ENCODE results near the gene PLCB2.

The PLCB2 gene

GRCh38 chr15:40323239-40323952 lies 15.7 kb upstream of the PLCB2 start, which contains the start of gene INAFM2:
TSS of gene INAFM2 (plus strand) at chr15:40323692. CDS start at chr15:40324056, 364 bp downstream.
- Mint-ChIP-seq H3K36me3 (ENCODE audit: low read depth) (peaks cover 6% of the 10 kb centered on the region), H3K4me3 (peak within 1 kb of the TSS; percentile 82), H3K9me3 (no peaks in the 10 kb centered on the region), H3K27ac (peak within 1 kb of the TSS; percentile 65), H3K27me3 (ENCODE audit: low read depth) (peaks cover 21% of the 10 kb centered on the region), H3K4me1 (ENCODE audit: low read depth) (peaks cover 28% of the 10 kb centered on the region)

GRCh38 chr15:40322531-40323238 lies 14.9 kb upstream of the PLCB2 start:
- H3K4me1 Mint-ChIP-seq (ENCODE audit: low read depth): peaks cover 25% of the 10 kb centered on the region
- H3K36me3 Mint-ChIP-seq (ENCODE audit: low read depth): peaks cover 4% of the 10 kb centered on the region
- H3K9me3 Mint-ChIP-seq: no peaks in the 10 kb centered on the region
- peak overlapping the region; percentile 65 for H3K27ac Mint-ChIP-seq
- peak overlapping the region; percentile 82 for H3K4me3 Mint-ChIP-seq
- peaks cover 25% of the 10 kb centered on the region for H3K27me3 Mint-ChIP-seq (ENCODE audit: low read depth)

- Mint-ChIP-seq H3K4me3 (peak overlapping the region; percentile 55), H3K27ac (no peak overlapping the region), H3K9me3 (no peaks in the 10 kb centered on the region), H3K36me3 (ENCODE audit: low read depth) (peaks cover 1% of the 10 kb centered on the region), H3K27me3 (ENCODE audit: low read depth) (peaks cover 41% of the 10 kb centered on the region), H3K4me1 (ENCODE audit: low read depth) (peaks cover 24% of the 10 kb centered on the region)
Measured at GRCh38 chr15:40320931-40321371, 13.2 kb upstream of the PLCB2 start.

GRCh38 chr15:40320409-40320808 lies 12.7 kb upstream of the PLCB2 start:
- Mint-ChIP-seq H3K4me3 (no peak overlapping the region), H3K4me1 (ENCODE audit: low read depth) (peaks cover 22% of the 10 kb centered on the region), H3K27me3 (ENCODE audit: low read depth) (peaks cover 45% of the 10 kb centered on the region), H3K9me3 (no peaks in the 10 kb centered on the region), H3K36me3 (ENCODE audit: low read depth) (no peaks in the 10 kb centered on the region), H3K27ac (no peak overlapping the region)

GRCh38 chr15:40317580-40317979 lies 9.8 kb upstream of the PLCB2 start:
- Mint-ChIP-seq H3K27ac (no peak overlapping the region), H3K9me3 (no peaks in the 10 kb centered on the region), H3K36me3 (ENCODE audit: low read depth) (no peaks in the 10 kb centered on the region), H3K27me3 (ENCODE audit: low read depth) (peaks cover 66% of the 10 kb centered on the region), H3K4me1 (ENCODE audit: low read depth) (peaks cover 15% of the 10 kb centered on the region), H3K4me3 (no peak overlapping the region)

GRCh38 chr15:40316931-40317330 lies 9.2 kb upstream of the PLCB2 start:
- Mint-ChIP-seq H3K4me3 (no peak overlapping the region), H3K36me3 (ENCODE audit: low read depth) (no peaks in the 10 kb centered on the region), H3K27ac (no peak overlapping the region), H3K27me3 (ENCODE audit: low read depth) (peaks cover 72% of the 10 kb centered on the region), H3K4me1 (ENCODE audit: low read depth) (peaks cover 8% of the 10 kb centered on the region), H3K9me3 (no peaks in the 10 kb centered on the region)

GRCh38 chr15:40314723-40315276 lies 7.1 kb upstream of the PLCB2 start:
- H3K4me1 Mint-ChIP-seq (ENCODE audit: low read depth): peaks cover 6% of the 10 kb centered on the region
- H3K27me3 Mint-ChIP-seq (ENCODE audit: low read depth): peaks cover 68% of the 10 kb centered on the region
- no peak overlapping the region for H3K4me3 Mint-ChIP-seq
- H3K36me3 Mint-ChIP-seq (ENCODE audit: low read depth): no peaks in the 10 kb centered on the region
- H3K27ac Mint-ChIP-seq: no peak overlapping the region
- H3K9me3 Mint-ChIP-seq: no peaks in the 10 kb centered on the region

GRCh38 chr15:40313531-40314398 lies 6.0 kb upstream of the PLCB2 start:
- Mint-ChIP-seq H3K4me1 (ENCODE audit: low read depth) (peaks cover 15% of the 10 kb centered on the region), H3K27me3 (ENCODE audit: low read depth) (peaks cover 65% of the 10 kb centered on the region), H3K9me3 (no peaks in the 10 kb centered on the region), H3K4me3 (no peak overlapping the region), H3K27ac (no peak overlapping the region), H3K36me3 (ENCODE audit: low read depth) (no peaks in the 10 kb centered on the region)

GRCh38 chr15:40312370-40313158 lies 4.8 kb upstream of the PLCB2 start:
- Mint-ChIP-seq H3K27me3 (ENCODE audit: low read depth) (peaks cover 59% of the 10 kb centered on the region), H3K9me3 (no peaks in the 10 kb centered on the region), H3K36me3 (ENCODE audit: low read depth) (peaks cover 2% of the 10 kb centered on the region), H3K4me3 (no peak overlapping the region), H3K4me1 (ENCODE audit: low read depth) (peaks cover 18% of the 10 kb centered on the region), H3K27ac (no peak overlapping the region)

GRCh38 chr15:40310993-40311392 lies 3.3 kb upstream of the PLCB2 start:
- Mint-ChIP-seq H3K27me3 (ENCODE audit: low read depth) (peaks cover 44% of the 10 kb centered on the region), H3K4me3 (no peak overlapping the region), H3K36me3 (ENCODE audit: low read depth) (peaks cover 2% of the 10 kb centered on the region), H3K4me1 (ENCODE audit: low read depth) (peaks cover 28% of the 10 kb centered on the region), H3K9me3 (no peaks in the 10 kb centered on the region), H3K27ac (no peak overlapping the region)

- H3K9me3 Mint-ChIP-seq: no peaks in the 10 kb centered on the region
- peaks cover 36% of the 10 kb centered on the region for H3K27me3 Mint-ChIP-seq (ENCODE audit: low read depth)
- peaks cover 2% of the 10 kb centered on the region for H3K36me3 Mint-ChIP-seq (ENCODE audit: low read depth)
- peak overlapping the region; percentile 97 for H3K27ac Mint-ChIP-seq
- peaks cover 29% of the 10 kb centered on the region for H3K4me1 Mint-ChIP-seq (ENCODE audit: low read depth)
- peak overlapping the region; percentile 62 for H3K4me3 Mint-ChIP-seq
Measured at GRCh38 chr15:40310001-40310959, 2.5 kb upstream of the PLCB2 start.

GRCh38 chr15:40309344-40309862 lies 1.7 kb upstream of the PLCB2 start:
- Mint-ChIP-seq H3K36me3 (ENCODE audit: low read depth) (peaks cover 2% of the 10 kb centered on the region), H3K9me3 (no peaks in the 10 kb centered on the region), H3K4me3 (peak overlapping the region; percentile 95), H3K27ac (peak overlapping the region; percentile 97), H3K4me1 (ENCODE audit: low read depth) (peaks cover 34% of the 10 kb centered on the region), H3K27me3 (ENCODE audit: low read depth) (peaks cover 31% of the 10 kb centered on the region)

Measured in T-helper 1 cell treated with Interleukin-12 subunit alpha and Interleukin-12 subunit beta and Interleukin-4 antibody, amounts not matched to agents 30 μg/mL and 1 μg/mL, for 36 hours (primary cell).